Measurements from ENCODE around the gene TMC2.

Gene TMC2

GRCh38 chr20:2578475-2579192, 42.3 kb downstream of the TMC2 start:
- DNase-seq = no peak

GRCh38 chr20:2585811-2586210, 49.4 kb downstream of the TMC2 start:
- DNase-seq = no peak

- no peak for DNase-seq
These were observed 57.4 kb downstream of the TMC2 start for GRCh38 chr20:2593756-2594155.

GRCh38 chr20:2595076-2595475, 58.7 kb downstream of the TMC2 start:
- no peak for DNase-seq

GRCh38 chr20:2596673-2597279, 60.4 kb downstream of the TMC2 start:
- no peak for DNase-seq

GRCh38 chr20:2599288-2600006, 63.1 kb downstream of the TMC2 start:
- no peak for DNase-seq

GRCh38 chr20:2602046-2602735, 65.8 kb downstream of the TMC2 start:
- no peak for DNase-seq

- DNase-seq = no peak
These were observed 66.4 kb downstream of the TMC2 start for GRCh38 chr20:2602746-2603145.

GRCh38 chr20:2603816-2604505, 67.6 kb downstream of the TMC2 start:
- DNase-seq = no peak

GRCh38 chr20:2604506-2604835, 68.1 kb downstream of the TMC2 start:
- DNase-seq = no peak

- no peak for DNase-seq
These were observed 70.2 kb downstream of the TMC2 start for GRCh38 chr20:2606507-2607006.

GRCh38 chr20:2610326-2610725, 74.0 kb downstream of the TMC2 start:
- DNase-seq = no peak

GRCh38 chr20:2610941-2611720, 74.8 kb downstream of the TMC2 start:
- no peak for DNase-seq

GRCh38 chr20:2612073-2612472, 75.7 kb downstream of the TMC2 start:
- no peak for DNase-seq

- DNase-seq = no peak
These were observed 80.3 kb downstream of the TMC2 start for GRCh38 chr20:2616634-2617033.

- DNase-seq = no peak
These were observed 80.8 kb downstream of the TMC2 start for GRCh38 chr20:2617099-2617714.

- DNase-seq = no peak
These were observed 82.4 kb downstream of the TMC2 start for GRCh38 chr20:2618815-2619214.

- no peak for DNase-seq
These were observed 83.0 kb downstream of the TMC2 start for GRCh38 chr20:2619337-2619736.

- DNase-seq = no peak
These were observed 83.7 kb downstream of the TMC2 start for GRCh38 chr20:2619961-2620595.

- no peak for DNase-seq
These were observed 87.8 kb downstream of the TMC2 start for GRCh38 chr20:2624190-2624589.

- DNase-seq = no peak
These were observed 88.7 kb downstream of the TMC2 start for GRCh38 chr20:2625062-2625461.

All from inflammatory macrophage (primary cell).